ENCODE data around the gene EXD2.

- no peak for TF ChIP-seq CTCF (IDR thresholded peaks at IDR 0.05)
- TF ChIP-seq POLR2AphosphoS5 (IDR thresholded peaks at IDR 0.05), result no peak
- no peak for TF ChIP-seq EP300 (IDR thresholded peaks at IDR 0.05)
These were observed 45.8 kb downstream of the EXD2 start for GRCh38 chr14:69237142-69237541.
